Fibroblast of peridontal ligament (primary cell): ENCODE measurements around the gene DPYD.

ENCODE experiments used
- DNase-seq: peaks from one replicate; pipeline ENCODE4 v3.0.0-alpha.2; 2010; ENCODE audit errors: extremely low read depth

DPYD gene

GRCh38 chr1:97920832-97921571, at the start of gene DPYD:
Gene DPYD (minus strand): TSS chr1:97921034. CDS start chr1:97920922, 112 bp downstream.
- peak; percentile 85 for DNase-seq

- DNase-seq = no peak
These were observed 39.6 kb upstream of the DPYD start for GRCh38 chr1:97960470-97960869.

DNA sequence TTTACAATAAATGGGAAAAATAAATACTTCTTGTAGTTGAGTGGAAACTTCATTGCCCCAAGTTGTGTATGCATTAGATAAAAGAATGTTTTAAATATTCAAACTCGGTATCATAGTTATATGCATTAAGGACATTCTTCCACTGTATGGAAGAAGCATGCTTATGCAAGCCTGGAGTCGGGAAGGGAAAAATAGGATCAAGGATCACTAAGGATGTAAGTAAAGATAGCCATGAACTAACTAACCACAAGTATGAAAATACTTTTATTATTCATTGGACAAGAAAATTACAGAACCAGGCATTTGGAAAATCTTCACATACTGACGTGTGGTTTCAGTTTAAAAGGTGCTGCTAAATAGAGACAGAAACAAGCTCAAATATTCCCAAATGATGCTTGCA, 26.9 kb upstream of the DPYD start:
- DNase-seq = peak; percentile 47

- peak; percentile 94 for DNase-seq
These were observed 22.5 kb upstream of the DPYD start for GRCh38 chr1:97943354-97943753.

DNA sequence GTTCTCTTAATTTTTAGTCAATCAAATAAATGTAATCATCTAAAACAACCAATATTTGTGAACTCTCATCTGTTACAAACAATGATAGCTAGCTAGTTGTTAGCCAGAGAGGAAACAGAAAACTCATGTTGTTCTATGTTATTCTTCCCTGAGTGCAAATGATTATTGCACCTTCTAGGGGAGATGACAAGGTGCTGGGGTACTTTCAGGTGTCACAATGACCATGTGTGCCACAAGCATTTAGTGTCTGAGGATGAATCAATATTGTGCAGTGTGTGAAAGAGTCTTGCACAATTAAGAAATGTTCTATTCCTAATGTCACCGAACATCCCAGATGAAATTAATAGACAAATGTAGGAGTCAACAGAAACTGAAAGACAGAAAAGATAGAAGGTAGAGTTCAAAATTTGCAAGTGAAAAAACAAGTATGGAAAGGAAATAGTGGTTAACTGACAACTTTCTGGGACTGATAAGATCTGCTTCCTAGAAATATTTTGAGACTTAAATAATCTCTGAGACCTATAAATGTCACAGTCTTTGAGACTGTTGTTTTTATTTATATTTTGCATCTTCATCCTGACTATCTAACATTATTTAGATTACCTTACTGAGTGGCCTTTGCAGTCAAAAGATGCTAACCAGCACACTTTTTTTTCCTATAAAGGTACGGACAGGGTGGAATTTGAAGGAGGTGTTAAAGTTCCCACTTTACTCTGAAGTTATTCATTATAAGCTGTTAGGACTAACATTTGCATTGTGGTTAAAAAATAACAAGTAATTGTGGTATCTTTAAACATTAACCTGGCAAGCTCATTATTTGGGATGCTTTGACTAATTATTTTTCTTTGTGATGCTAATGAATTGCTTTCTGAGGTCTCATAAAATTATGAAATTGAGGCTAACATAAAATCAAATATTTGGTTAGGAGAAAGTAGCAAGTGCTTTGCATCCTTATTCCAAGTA, 21.6 kb upstream of the DPYD start:
- DNase-seq = no peak

DNA sequence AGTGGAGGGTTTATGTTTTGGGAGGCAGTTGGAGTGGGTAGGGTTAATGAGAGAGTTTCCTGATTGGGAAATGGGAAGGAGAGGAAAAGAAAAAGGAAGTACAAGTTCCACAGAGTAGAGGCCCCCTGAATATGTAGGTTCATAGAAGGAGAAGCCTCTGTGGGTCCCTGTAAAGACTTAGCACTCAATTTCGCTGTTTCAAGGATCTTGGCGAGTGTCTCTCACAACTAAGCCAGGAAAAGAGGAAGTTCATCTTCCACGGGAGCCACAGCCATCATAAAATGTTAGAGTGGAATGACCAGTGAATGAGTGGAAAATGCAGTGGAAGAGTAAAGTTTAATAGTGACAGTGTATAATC, 17.4 kb upstream of the DPYD start:
- no peak for DNase-seq

DNA sequence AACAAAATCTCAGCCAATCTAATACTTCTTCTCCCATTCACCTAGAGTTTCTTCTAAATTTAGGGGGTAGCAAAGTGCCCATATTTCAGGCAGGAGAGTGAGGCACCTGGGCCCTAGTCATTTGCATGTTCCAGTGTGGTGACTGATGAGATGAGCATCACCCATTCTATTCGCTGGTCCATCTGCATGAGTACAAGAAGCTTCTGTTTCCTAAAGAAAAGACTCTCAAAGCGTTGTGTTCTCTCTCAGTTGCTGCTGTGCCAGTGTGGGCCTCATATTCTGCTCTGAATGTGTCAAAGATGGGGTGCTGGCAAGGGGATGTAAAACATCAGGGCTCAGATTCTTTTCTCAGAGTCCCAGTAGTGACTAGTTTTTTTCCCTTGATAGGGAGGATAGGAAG, 16.1 kb upstream of the DPYD start:
- DNase-seq = no peak

GRCh38 chr1:97934491-97934890, 13.7 kb upstream of the DPYD start:
- DNase-seq = no peak

- peak; percentile 28 for DNase-seq
These were observed 9.3 kb upstream of the DPYD start for GRCh38 chr1:97929874-97930851.

DNA sequence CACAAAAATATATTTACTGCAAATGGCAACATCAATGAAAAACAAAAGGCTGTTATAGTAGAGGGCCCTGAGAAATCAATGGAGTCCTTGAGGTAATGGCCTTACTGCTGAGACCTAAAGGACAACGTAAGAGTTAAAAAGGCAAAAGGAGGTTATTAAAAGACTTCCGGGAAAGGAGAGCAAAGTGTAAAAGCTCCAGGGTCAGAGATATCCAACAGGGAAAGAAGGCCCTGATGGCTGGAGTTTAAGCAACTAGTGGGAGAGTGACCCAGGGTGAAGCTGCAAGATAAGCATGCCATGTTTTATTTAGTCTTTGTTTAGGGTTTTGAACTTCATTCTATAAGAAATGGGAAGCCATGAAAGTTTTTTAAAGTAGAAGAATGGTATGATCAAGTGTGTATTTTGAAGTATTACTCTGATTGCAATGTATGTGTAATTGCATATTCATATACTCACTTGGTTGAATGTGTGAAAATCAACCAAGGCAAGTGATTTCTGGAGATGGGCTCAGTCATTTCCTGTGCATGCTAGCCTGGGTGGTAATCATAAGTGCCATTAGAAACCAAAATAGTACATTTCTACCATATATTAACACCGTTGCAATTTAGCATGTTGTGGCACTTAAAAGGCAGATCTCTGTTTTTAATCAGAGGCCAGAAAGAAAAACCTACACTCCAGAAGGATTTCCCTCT, 5.3 kb upstream of the DPYD start:
- DNase-seq = no peak

- DNase-seq = no peak
These were observed 4.3 kb upstream of the DPYD start for GRCh38 chr1:97925151-97925550.

GRCh38 chr1:97923811-97924210, 3.0 kb upstream of the DPYD start:
- no peak for DNase-seq

GRCh38 chr1:97920276-97920831, 480 bp downstream of the DPYD start:
- no peak for DNase-seq

DNA sequence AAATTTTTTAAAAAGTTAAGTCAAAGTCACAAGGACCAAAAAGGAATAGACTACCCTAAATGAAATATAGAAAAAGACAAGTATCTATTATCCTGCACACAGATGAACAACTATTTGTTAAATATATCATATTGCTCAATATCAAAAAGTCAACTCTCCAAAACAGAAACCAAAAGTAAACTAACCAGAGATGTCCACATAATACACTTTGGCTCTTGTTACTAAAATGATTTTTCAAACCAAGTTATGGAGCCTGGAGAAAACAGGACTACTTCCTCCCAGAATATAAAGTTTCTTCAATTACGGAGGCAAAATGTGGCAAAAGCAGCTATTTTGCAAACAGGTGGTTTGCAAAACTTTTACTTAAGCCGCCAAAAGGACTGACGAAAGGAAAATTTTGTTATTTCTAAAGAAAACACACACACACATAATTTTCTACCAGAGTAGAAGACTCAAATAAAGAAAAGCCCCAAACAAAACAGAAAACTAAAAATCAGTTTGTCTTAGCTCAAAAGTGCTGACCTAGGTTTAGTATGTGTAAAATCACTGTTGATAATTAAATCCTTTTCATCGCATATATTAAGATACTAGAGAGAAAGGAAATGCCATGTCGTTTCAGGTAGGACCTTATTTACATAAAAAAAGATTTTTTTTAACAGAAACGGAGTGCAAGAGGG, 1.1 kb downstream of the DPYD start:
- DNase-seq = peak; percentile 72

- no peak for DNase-seq
These were observed 1.9 kb downstream of the DPYD start for GRCh38 chr1:97918961-97919360.

DNA sequence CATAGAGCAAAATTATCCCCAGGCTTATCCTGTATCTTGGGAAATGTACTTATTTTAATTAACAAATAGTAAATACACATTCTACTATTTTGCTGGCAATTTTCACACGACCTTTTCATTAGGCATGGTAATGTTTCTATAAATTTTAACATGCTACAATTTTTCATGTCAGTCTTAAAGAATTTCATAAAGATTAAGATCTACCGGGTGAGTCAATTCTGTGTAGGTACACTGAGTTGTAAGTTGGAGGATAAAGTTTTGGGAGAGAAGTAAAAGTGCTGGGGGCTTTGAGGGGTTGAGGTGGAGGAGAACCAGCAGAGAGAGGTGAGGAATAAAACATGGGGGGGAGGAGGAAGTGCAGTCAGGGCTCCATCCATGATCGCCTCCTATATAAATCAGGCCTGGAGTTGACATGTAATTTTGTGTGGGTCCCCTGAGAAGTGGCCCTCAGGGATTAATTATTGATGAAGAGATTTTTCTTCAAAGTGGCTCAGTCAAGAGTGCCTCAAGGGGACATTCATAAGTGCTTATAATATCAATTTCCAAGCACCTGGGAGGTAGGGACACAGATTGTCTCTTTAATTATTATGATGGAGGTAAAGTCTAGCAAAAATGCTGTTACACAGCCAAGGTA, 7.2 kb downstream of the DPYD start:
- no peak for DNase-seq

DNA sequence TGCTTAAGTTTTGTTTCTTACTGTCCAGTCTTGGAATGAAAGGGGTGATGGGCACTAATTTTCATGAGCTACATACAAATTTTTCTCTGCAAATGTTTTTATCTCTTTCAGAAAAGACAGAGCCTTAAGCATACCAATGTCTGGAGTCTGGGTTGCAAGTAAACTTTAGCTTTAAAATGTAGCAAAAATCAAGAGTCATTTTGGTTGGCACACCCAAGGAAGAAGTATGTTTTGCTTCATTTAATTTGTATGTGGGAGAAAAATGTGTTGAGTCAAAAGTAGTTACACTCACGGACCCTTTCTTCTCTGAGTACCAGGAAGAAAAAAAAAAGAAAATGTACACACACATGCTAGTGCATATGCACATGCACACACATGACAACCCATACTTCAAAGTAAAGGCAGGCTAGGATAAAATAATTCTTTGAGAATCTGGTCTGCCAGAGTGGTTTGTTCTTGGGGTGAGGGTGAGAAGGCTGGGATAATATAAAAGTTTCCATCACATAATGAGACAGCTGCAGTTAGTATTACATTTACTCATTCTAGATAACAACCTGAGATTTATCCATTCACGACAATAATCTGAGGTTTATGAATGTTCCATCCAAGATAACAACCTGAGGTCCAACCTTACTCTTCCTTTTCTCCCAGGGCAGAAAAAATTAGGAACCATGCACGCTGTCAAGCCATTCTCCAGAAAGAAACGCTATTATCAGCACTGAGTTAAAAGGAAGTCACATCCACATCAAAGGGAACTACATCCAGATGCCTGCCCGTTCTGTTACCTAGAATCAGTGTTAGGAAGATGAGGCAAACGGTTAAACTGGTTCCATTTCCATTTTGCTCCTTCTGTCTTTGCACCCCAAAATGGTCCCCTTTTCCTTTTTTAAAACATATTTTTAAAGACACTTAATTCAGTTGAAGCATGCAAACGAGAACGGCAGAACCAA, 9.3 kb downstream of the DPYD start:
- DNase-seq = no peak

DNA sequence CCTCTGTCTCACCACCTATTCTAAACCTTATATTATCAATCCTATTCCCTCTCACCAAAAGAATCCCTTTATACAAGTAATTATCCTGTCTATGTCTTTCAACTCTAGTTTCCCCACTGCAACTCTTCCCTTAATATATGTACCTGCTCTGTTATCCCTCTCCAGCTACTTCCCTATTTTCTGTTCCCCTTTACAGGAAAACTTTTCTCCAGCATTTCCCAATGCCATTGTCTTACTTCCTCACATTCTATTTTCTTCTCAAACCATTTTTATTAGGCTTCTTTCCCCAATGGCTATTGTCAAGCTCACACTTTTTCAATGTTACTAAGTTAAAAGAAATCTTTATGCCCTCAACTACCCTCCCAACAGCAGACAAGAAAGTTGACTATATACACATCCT, 11.6 kb downstream of the DPYD start:
- DNase-seq = no peak

DNA sequence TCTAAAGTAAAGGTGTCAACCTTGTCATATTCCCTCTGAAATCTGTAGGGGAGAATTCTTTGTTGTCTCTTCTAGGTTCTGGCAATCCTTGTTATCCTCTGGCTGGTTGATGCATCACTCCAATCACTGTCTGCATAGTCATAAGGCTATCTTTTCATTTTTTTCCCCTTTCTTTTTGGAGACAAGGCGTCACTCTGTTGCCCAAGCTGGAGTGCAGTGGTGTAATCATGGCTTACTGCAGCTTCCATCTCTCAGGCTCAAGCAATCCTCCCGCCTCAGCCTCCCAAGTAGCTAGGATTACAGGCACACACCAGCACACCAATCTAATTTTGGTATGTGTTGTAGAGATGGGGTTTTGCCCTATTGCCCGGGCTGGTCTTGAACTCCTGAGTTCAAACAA, 12.9 kb downstream of the DPYD start:
- DNase-seq = no peak
